ENCODE data around the gene RAB25.
"Not testable (repeated sequence)": the region's sequence is repeated elsewhere in the genome, so short reads cannot be mapped to it uniquely, and the experiment has no call there.

Gene RAB25

DNA sequence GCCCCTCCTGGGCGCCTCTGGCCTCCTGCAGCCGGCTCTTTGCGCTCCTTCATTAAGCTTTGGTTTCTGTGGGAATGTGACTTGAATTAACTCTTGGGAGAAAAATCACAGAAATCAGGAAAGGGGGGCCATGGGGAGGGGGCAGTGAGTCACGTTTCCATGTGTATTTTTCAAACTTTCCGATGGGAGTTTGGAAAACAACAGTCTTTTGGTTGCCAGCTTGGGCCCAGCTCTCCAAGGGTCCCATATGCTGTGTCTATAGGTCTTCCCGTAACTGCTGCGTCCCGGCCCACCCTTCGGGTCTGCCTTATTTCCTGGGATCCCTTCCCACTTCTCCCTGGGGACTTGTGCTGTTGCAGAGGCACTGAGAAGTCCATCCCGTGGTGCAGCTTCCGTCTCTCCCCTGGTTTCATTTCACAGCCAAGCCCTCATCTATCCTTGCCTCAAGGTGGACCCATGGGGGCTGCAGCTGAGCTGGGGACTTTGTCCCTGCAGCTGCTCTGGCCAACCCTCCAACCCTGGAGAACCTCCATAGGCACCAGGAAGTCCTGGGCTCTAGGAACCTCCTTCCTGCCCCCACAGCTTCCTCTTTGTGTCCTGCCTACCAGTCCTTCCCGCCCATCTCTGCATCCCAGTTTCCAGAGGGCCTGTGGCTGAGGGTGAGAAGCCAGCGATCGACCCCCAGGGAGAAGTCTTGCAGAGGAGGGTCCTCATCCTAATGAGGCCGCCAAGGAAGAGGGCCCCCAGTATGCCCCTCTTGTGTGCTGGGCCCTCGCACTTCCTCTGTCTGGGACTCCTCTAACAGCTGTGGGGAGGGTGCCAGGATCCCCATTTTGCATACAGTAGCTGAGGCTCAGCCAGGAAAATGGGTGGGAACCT, 41.9 kb downstream of the RAB25 start:
- no peak for DNase-seq (ENCODE audit: low spot score)

DNA sequence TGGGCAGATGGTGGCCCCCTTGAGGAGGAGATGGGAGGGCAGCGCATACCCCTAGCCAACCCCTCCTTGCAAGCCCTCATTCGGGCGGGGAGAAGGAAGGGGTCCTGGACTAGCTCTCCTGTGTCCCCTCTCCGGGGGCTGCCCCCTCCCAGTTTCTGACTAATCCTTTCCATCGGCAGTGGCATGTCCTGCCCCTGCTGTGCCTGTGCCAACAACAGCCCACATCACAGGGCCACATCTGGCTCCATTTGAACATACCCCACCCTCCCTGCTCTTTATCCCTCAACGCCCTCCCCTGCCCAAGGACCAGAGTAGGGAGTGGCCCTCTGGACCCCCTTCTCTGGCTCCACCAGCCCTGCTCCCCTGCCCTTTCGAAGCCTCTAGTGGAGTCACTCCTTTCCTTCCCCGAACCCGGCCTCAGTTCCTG, 42.6 kb downstream of the RAB25 start:
- DNase-seq (ENCODE audit: low spot score), result no peak

DNA sequence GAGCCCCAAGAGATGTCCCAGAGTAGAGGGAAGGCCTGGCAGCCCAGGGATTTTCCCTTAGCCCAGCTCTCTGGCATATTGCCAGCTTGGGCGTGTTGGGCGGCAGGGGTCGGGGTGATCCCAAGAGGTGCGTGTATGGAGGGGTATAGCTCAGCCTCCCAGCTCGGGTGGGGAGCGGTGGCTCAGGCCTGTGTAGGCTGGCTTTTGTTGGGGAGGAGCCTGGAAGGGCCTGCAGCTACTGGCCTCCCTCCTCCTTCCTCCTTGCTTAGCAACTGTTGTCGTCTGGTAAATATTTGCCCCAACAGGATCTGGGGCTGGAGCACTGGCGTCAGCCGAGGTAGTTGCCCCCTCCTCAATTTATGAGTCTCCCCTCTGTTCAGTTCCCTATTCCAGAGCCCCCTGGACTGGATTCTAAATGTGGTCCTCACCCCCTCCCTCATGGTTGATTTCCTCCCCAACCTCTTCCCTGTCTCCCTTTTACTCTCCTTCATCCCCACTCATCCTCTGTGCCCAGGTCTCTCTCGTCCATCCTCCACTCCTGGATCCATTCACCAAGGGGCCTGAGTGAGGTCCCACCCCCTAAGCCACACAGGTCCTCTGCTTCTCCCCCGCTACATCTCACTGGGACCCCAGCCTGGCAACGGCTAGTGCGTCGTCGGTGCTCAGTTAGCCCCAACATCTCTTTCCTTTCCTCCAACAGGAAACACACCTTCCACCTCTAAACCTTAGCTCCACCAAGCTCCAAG, 43.3 kb downstream of the RAB25 start:
- peak; percentile 20 for DNase-seq (ENCODE audit: low spot score)

DNA sequence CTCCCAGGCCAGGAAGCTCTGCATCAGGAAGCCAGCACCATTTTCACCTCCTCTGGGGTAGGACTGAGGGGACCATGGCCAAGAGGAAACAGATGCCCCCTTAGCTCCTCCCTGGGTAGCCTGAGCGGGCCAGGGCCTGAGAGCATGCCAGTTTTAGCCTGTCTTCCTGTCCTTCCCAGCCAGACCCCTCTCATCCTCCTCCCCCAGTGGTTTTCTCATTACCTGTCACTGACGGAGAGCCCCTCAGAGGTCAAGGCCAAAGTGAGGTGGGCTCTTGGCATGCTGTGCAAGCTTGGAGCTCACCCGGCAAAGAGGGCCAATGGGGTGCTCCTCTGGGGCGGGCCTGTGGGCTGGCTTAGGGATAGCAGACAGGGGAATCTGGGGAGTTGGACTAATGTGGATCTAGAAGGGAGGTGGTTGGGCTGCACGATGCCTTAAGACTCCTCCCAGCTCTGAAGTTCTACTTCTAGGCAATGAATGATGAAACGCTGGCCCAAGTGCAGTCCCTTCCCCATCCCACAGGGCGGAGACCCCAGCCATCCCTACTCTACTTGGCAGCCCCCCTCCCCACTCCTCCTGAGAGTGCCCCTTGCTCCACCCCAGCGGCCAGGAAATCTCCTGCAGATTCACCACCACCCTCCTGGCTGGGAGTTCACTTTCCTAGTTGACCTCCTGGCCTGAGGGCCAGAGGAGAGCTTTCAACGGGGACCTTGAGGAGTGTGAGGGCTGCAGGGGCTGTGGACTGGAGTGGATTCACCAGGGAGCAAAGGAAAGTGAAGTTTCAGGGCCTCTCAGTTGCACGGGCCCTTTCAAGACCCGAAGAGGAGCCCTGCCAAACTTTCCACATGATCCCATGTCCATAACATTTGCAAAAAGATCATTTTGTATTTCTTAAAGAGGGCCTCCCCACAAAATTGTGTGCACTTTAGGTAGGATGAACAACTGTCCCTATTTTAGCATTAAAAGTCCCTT, 44.2 kb downstream of the RAB25 start:
- no peak for DNase-seq (ENCODE audit: low spot score)

DNA sequence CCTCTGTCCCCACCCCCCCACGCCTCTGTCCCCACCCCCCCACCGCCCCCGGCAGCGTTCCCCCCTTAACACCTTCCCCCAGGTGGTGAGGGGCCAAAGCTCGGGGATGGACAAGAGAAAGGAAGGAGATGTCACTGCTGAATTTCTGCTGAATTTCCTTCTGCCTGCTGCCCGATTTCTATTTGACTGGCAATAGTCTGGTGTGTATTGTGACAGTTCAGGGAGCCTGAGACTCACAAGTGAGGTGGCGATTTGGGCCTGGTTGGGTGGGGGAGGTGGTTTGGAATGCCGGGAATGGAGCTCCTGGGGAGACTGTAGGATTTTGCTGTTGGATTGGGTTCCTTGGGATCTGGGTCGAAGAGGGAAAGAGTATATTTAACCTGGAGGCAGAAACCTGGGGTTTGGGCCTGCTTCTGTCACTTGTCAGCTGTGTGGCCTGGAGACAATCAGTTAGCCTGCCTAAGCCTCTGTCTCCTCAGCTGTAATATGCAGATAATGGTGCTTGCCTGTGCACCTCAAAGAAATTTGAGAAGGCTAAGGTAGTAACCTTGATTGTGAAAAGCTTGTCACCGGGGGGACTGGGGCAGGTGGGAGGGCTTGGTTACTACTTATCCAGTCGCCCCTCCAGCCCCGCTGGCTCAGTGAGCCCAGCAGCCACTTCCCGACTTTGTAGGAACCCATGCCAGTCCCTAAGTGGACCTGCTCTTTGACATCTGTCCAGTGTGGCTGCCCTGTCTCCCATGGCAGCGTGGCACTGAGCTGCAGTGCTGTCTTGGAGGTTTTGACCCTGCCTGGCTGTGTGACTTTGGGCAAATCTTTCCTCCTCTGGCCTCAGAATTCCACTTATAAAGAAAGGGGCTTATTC, 45.9 kb downstream of the RAB25 start:
- no peak for DNase-seq (ENCODE audit: low spot score)

DNA sequence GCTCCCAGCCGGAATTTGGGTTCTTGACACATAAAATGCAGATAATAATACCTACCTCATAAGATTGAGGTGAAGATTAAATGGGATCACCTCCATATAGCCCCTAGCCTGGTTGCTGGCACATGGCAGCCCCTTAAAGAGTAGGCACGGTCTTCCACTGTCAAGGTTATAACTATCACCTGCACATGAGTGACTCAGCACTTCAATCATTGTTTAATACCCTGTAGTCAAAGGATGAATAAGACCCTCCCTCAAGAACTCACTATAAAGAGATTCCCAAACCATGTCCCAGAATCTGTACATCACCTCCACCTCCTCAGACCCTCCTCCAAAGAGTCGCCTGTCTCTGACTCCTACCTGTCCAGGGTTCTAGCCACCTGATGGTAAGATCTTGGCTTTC, 47.1 kb downstream of the RAB25 start:
- no peak for DNase-seq (ENCODE audit: low spot score)

DNA sequence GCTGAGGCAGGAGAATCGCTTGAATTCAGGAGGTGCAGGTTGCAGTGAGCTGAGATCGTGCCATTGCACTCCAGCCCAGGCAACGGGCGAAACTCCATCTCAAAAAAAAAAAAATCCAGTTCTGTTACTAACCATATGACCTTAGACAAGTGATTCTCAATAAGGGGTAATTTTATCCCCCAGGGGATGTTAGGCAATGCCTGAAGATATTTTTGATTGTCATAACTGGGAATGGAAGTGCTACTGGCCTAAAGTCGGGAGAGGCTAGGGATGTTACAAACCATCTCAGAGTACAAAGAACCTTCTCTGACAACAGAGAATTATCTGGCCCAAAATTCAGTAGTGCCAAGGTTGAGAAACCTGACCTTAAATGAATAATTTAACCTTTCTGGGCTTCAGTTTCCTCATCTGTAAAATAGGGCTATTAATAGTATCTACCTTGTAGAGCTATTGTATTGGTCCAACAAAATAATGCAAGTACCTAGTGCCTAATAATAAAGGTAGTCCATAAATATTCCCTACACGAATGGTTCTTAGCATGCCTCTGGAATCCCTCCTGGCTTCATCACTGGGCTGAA, 47.8 kb downstream of the RAB25 start:
- no peak for DNase-seq (ENCODE audit: low spot score)

DNA sequence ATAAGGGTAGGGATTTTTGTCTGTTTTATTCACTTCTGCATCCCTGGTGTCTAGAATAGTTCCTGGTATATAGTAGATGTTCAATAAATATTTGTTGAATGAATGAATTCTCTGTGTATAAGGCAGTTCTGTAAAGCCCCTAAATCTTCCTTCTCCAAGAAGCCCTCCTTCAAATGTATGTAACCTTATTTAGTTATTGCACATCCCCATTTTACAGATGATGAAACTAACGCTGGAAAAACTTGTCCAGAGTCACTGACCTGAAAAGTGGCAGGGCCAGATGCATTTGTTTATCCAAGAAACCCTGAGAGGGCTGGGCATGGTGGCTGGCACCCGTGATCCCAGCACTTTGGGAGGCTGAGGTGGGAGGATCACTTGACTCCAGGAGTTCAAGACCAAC, 49.3 kb downstream of the RAB25 start:
- no peak for DNase-seq (ENCODE audit: low spot score)

DNA sequence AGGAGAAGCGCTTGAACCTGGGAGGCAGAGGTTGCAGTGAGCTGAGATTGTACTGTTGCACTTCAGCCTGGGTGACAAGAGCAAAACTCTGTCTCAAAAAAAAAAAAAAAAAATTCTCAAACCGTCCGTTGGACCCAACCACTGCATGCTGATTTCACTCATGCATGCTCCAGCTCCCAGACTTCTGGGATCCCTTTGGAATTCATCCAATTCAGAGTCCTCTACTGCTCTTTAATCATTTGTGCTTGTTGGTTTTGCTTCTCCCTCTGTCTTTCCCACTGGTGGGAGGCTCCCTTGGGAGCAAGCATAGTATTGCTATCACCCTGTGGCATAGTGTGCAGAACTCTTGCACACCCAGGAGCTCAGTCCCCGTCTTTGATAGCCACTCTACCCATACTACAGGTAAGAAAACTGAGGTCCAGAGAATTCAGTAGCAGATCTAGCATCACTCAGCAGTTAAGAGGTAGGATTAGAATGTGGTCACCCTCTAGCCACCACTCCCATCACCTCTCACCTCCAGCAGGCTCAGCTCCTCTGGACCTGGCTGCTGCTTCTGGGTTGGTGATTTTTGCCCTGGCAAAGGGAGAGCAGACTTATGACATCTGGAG, 50.5 kb downstream of the RAB25 start:
- no peak for DNase-seq (ENCODE audit: low spot score)

DNA sequence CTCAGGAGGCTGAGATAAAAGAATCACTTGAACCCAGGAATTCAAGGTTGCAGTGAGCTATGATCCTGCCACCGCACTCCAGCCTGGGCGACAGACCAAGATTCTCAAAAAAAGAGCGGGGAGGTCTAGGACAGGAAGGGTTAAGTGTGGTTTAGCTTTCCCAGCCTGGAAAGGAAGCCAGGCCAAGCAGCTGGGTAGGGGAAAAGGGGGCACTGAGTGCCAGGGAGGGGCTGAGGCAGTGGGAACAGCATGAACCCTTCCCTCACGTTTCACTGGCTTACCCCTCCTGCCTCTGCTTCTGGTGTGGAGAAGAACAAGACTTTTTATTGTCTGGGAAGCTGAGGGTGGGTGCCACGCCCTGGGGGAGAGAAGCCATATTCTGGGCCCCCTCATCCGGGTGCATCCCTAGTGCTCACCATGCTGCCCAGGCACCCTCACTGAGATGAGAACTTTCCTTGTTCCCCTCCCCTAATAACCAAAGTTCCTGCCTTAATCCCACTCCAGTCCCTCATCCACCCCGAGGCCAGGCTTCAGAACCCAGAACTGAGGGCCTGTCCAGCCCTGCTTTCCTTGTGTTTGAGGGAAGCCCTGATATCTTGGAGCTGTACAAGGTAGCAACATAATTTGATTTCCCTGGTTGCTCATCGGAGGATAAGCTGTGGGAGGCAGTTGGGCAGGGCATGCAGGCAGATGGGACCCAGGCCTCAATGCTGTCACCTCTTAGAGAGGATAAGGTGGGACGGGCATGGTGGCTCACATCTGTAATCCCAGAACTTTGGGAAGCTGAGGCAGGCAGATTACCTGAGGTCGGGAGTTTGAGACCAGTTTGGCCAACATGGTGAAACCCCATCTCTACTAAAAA, 51.5 kb downstream of the RAB25 start:
- no peak for DNase-seq (ENCODE audit: low spot score)

DNA sequence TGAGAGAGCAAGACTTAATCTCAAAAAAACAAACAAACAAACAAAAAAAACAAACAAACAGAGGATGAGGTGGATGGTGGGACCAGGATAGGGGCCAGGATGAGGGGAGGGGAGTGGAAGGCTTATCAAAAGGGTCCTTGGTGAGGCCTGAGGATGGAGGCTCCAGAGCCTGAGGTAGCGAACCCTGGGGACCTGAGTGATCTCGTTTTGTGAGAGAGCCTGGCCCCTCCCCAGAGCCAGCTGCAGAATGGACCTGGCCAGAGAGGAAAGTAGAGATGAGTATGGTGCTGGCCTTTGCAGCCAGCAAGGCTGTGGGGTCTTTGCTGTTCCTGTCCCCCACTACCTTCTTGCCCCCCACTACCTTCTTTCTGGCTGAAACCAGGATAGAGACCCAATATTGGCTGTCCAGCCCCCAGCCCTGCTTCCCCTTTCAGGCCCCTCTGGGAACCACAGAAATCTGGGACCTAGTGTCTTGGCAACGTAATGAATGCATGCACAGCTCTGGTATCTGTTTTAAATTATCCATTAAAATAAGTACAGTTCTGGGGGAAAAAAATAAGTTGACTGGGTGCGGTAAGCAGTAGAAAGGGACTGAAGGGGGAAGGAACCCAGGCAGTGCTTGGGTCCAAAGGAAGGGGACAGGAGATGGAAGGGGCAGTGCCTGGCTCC, 52.5 kb downstream of the RAB25 start:
- DNase-seq (ENCODE audit: low spot score), result no peak

DNA sequence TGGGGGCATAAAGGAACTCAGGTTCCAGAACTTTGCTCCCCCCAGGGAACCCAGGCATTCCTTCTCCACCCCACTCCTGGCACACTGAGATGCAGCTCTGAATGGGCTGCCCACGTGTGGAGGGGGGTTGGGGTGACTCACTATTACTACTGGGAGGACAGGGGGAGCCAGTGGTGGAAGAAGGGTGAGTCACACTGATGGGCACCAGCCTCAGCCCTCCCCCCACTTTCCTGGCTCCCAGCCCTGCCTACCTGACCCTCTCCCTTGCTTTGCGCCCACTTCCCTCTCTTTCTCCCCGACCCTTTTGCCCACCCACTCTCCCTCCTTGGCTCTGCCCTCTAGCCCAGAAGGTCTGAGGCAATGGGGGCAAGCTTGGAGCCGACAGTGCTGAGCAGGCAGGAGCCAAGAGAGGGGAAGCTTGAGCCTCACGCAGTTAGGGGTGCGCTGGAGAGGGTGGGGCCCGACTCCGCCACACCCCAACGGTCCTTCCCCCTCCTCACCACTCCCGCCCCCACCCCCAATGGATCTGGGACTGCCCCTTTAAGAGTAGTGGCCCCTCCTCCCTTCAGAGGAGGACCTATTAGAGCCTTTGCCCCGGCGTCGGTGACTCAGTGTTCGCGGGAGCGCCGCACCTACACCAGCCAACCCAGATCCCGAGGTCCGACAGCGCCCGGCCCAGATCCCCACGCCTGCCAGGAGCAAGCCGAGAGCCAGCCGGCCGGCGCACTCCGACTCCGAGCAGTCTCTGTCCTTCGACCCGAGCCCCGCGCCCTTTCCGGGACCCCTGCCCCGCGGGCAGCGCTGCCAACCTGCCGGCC, 53.4 kb downstream of the RAB25 start, which contains the start of gene LMNA:
Gene LMNA, plus strand, starts transcription at position 611 of the 818 bp plus-strand sequence. CDS start 208 bp downstream, outside the sequence.
- DNase-seq (ENCODE audit: low spot score), result peak; percentile 93

DNA sequence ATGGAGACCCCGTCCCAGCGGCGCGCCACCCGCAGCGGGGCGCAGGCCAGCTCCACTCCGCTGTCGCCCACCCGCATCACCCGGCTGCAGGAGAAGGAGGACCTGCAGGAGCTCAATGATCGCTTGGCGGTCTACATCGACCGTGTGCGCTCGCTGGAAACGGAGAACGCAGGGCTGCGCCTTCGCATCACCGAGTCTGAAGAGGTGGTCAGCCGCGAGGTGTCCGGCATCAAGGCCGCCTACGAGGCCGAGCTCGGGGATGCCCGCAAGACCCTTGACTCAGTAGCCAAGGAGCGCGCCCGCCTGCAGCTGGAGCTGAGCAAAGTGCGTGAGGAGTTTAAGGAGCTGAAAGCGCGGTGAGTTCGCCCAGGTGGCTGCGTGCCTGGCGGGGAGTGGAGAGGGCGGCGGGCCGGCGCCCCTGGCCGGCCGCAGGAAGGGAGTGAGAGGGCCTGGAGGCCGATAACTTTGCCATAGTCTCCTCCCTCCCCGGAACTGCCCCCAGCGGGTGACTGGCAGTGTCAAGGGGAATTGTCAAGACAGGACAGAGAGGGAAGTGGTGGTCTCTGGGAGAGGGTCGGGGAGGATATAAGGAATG, 54.1 kb downstream of the RAB25 start:
- no peak for DNase-seq (ENCODE audit: low spot score)

DNA sequence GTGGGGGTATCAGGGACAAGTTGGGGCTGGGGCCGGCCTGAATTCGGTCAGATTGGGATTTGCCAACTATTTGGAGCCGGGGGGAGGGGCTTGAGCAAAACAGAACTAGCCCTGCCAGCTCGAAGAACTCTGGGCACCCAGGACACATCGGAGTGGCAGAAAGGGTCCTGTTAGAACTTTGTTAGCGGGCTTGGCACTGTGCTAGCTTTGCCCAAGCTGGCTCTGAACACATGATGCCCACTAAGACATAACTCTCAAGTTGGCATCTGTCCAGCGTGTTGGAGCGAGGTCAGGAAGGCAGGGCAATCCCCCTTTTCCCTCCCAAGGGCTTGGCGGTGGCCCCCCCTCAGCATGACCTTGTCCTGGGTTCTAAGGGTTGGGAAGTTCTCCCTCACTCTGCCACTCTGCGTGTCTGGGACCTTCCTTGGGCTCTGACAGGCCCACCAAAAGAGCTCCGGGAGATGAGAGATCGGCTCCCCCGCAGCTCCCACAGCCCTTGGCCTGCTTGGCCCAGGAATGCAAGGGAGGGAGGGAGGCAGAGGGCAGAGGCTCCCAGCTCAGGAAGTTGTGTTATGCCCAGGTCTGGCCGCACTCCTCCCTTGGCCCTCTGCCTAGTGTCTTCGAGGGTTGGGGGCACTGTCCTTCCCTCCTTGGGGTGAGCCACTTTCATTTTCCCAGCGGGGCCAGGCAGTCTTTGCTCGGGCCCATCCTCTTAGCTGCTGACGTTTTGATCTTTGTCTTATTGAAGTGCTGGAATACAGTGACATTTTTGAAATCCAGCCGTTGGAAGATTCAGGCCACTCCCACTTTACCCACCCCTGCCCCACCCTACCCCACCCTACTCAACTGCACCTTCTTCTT, 54.8 kb downstream of the RAB25 start:
- peak; percentile 69 for DNase-seq (ENCODE audit: low spot score)

DNA sequence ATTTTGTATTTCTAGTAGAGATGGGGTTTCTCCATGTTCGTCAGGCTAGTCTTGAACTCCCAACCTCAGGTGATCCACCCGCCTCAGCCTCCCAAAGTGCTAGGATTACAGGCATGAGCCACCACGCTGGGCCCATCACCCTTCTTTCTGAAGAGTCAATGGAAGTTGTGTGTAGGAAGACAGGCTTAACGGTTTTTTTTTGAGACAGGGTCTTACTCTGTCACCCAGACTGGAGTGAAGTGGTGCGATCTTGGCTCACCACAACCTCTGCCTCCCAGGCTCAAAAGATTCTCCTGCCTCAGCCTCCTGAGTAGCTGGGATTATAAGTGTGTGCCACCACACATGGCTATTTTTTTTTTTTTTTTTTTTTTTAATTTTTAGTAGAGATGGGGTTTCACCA, 55.8 kb downstream of the RAB25 start:
- DNase-seq (ENCODE audit: low spot score), result not testable (repeated sequence)

DNA sequence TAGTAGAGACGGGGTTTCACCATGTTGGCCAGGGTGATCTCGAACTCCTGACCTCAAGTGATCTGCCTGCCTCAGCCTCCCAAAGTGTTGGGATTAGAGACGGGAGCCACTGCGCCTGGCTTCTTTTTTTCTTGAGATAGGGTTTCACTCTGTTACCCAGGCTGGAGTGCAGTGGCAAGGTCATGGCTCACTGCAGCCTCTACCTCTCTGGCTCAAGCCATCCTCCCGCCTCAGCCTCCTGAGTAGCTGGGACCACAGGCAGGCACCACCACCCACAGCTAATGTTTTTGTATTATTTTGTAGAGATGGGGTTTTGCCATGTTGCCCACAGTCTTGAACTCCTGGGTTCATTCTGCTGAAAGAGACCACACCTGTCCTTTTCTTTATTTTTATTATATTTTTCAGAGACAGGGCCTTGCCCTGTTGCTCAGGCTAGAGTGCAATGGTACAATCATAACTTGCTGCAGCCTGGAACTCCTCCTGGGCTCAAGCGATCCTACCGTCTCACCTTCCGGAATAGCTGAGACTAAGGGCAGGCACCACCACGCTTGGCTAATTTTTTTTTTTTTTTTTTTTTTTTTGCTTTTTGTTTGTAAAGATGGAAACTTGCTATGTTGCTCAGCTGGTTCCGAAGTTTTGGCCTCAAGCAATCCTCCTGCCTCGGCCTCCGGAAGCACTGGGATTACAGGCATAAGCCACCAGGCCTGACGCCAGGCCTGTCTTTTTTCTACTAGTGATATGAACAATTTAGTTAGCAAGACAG, 56.6 kb downstream of the RAB25 start:
- no peak for DNase-seq (ENCODE audit: low spot score)

Measured in LoVo (cell line).